ENCODE measurements around the gene ZNF419.
"Not testable (repeated sequence)": the region's sequence is repeated elsewhere in the genome, so short reads cannot be mapped to it uniquely, and the experiment has no call there.

The ZNF419 gene

GRCh38 chr19:57487477-57488298 is at the start of gene ZNF419:
ZNF419 (plus strand) TSS chr19:57487750; CDS start chr19:57487951, 201 bp downstream.
- peak; percentile 64 for FAIRE-seq

GRCh38 chr19:57437931-57438330 is 49.6 kb upstream of the ZNF419 start:
- FAIRE-seq: no peak

- FAIRE-seq: no peak
These were observed 48.6 kb upstream of the ZNF419 start for GRCh38 chr19:57438925-57439324.

- no peak for FAIRE-seq
These were observed 45.4 kb upstream of the ZNF419 start for GRCh38 chr19:57441979-57442752.

- no peak for FAIRE-seq
These were observed 44.3 kb upstream of the ZNF419 start for GRCh38 chr19:57443121-57443696.

- FAIRE-seq: no peak
These were observed 35.2 kb upstream of the ZNF419 start for GRCh38 chr19:57452307-57452706.

GRCh38 chr19:57465680-57466381 is 21.7 kb upstream of the ZNF419 start:
- no peak for FAIRE-seq

GRCh38 chr19:57466489-57466888 is 21.1 kb upstream of the ZNF419 start:
- FAIRE-seq: no peak

- no peak for FAIRE-seq
These were observed 13.9 kb upstream of the ZNF419 start for GRCh38 chr19:57473646-57474045.

- FAIRE-seq: peak; percentile 96
These were observed 10.2 kb upstream of the ZNF419 start, which contains the start of gene ZNF772 for GRCh38 chr19:57477191-57478008. ZNF772 (minus strand) TSS chr19:57477566; CDS start chr19:57477309, 257 bp downstream.

GRCh38 chr19:57488299-57488644 is 722 bp downstream of the ZNF419 start:
- FAIRE-seq: not testable (repeated sequence)

GRCh38 chr19:57499332-57499679 is 11.8 kb downstream of the ZNF419 start:
- FAIRE-seq: not testable (repeated sequence)

- peak; percentile 38 for FAIRE-seq
These were observed 12.3 kb downstream of the ZNF419 start, which contains the start of gene ZNF773 for GRCh38 chr19:57499680-57500395. ZNF773 (plus strand) TSS chr19:57499938; CDS start chr19:57500081, 143 bp downstream.

GRCh38 chr19:57500400-57500799 is 12.8 kb downstream of the ZNF419 start:
- FAIRE-seq: not testable (repeated sequence)

- no peak for FAIRE-seq
These were observed 18.6 kb downstream of the ZNF419 start for GRCh38 chr19:57506163-57506562.

GRCh38 chr19:57511484-57511883 is 23.9 kb downstream of the ZNF419 start:
- FAIRE-seq: no peak

- no peak for FAIRE-seq
These were observed 25.3 kb downstream of the ZNF419 start for GRCh38 chr19:57512845-57513244.

- no peak for FAIRE-seq
These were observed 27.7 kb downstream of the ZNF419 start for GRCh38 chr19:57515255-57515654.

- FAIRE-seq: not testable (repeated sequence)
These were observed 30.5 kb downstream of the ZNF419 start for GRCh38 chr19:57518021-57518420.

- peak; percentile 73 for FAIRE-seq
These were observed 39.8 kb downstream of the ZNF419 start, which contains the start of gene ZNF549 for GRCh38 chr19:57527136-57527881. ZNF549 (plus strand) TSS chr19:57527356; CDS start chr19:57527574, 218 bp downstream.

All from TTC549 (cell line).